ENCODE results near the gene CHRNA4.

CHRNA4 gene

DNA sequence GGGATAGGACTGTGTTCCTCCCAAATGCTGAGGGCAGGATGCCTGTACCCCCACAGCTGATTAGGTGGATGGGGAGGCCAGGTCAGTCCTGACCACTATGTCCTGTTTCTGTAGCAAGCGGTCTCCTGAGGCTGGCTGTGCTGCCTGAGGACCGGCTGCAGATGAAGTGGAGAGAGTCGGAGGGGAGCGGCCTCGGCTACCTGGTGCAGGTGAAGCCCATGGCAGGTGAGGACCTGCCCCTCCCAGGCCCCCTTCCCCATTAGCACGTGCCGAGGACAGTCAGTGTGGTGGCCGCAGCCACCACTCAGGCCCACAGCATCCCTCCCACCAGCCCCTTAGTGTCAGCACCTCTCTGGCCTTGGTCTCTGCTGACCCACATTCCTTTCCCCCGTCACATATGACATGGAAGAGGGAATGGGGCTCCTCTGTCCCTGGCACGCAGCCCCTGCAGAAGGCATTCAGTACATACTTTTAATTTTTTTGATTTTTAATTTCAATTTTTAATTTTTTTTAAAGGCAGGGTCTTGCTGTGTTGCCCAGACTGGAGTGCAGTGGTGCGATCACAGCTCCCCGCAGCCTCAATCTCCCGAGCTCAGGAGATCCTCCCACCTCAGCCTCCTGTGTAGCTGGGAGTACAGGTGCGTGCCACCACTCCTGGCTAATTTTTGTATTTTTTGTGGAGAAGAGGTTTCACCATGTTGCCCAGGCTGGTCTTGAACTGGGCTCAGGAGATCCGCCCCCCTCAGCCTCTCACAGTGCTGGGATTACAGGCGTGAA lies 63.2 kb downstream of the CHRNA4 start:
- no peak overlapping the region for H3K27ac ChIP-seq (ENCODE audit: low read depth, low read length)
- no peaks in the 10 kb centered on the region for H3K36me3 ChIP-seq (ENCODE audit: insufficient read depth, low read length)
- H3K4me1 ChIP-seq (ENCODE audit: control insufficient read depth, insufficient read depth, low read length, unreplicated experiment): no peaks in the 10 kb centered on the region
- H3K79me2 ChIP-seq (ENCODE audit: control insufficient read depth, insufficient read depth, low read length, unreplicated experiment): no peaks in the 10 kb centered on the region
- no peak overlapping the region for H2AFZ ChIP-seq (ENCODE audit: low read length, unreplicated experiment)
- H3K27me3 ChIP-seq (ENCODE audit: insufficient read depth, low read length): peaks cover 50% of the 10 kb centered on the region
- H3K4me3 ChIP-seq (ENCODE audit: low read depth, low read length): no peak overlapping the region

DNA sequence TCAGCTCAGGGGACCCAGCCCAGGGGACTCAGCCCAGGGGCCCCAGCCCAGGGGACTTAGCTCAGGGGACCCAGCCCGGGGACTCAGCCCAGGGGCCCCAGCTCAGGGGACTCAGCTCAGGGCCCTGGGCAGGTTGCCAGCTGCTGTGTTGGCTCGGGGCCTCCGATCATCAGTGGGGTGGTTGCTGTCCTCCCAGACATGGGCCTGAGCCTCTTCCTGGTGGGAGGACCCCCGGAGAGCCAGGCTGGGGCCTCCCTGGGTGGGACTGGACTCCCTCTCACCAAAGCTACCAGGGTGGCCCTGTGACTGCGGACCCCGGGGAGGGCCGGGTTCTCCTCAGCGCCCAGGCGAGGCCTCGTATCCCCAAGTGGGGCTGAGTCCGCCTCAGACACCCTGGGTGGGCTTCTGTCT lies 63.8 kb downstream of the CHRNA4 start:
- Histone ChIP-seq H3K27ac (ENCODE audit: low read depth, low read length) (no peak overlapping the region), H3K27me3 (ENCODE audit: insufficient read depth, low read length) (peaks cover 50% of the 10 kb centered on the region), H3K4me3 (ENCODE audit: low read depth, low read length) (no peak overlapping the region), H3K79me2 (ENCODE audit: control insufficient read depth, insufficient read depth, low read length, unreplicated experiment) (no peaks in the 10 kb centered on the region), H3K36me3 (ENCODE audit: insufficient read depth, low read length) (no peaks in the 10 kb centered on the region), H3K4me1 (ENCODE audit: control insufficient read depth, insufficient read depth, low read length, unreplicated experiment) (no peaks in the 10 kb centered on the region), H2AFZ (ENCODE audit: low read length, unreplicated experiment) (no peak overlapping the region)

DNA sequence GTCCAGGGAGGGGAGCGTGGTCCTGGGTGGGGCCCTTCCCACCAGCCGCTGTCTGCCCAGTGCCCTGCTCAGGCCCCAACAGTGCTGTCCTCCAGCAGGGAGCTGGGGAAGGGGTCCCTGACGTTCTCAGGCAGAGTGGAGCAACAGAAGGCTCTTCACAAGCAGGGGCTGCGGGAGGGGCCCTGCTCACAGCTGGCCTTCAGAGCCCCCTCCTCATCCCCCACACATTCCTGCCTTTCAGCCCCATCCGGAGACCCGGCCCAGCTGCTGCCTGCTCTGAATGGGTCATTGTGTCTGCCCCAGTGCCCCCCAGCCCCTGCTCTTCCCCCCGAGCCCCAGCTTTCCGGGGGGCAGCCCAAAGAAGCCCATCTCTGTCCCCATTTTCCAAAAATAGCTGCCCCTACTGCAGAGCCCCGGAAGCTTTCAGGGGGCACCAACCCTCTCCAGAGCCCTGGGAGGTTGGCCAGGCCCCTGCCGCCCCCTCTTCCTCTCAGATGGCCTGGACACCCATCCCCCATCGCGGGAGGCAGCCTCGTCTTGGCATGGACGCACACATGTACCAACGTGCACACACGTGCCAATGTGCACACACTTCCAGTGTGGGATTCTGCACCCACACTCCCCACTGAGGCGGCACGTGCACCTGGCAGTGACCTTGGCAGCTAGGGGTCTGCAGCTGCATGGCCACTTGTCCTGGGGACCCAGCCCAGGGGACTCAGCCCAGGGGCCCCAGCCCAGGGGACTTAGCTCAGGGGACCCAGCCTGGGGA lies 64.4 kb downstream of the CHRNA4 start:
- no peaks in the 10 kb centered on the region for H3K79me2 ChIP-seq (ENCODE audit: control insufficient read depth, insufficient read depth, low read length, unreplicated experiment)
- H3K36me3 ChIP-seq (ENCODE audit: insufficient read depth, low read length): no peaks in the 10 kb centered on the region
- no peak overlapping the region for H3K4me3 ChIP-seq (ENCODE audit: low read depth, low read length)
- H3K27me3 ChIP-seq (ENCODE audit: insufficient read depth, low read length): peaks cover 50% of the 10 kb centered on the region
- no peaks in the 10 kb centered on the region for H3K4me1 ChIP-seq (ENCODE audit: control insufficient read depth, insufficient read depth, low read length, unreplicated experiment)
- H2AFZ ChIP-seq (ENCODE audit: low read length, unreplicated experiment): no peak overlapping the region
- no peak overlapping the region for H3K27ac ChIP-seq (ENCODE audit: low read depth, low read length)

DNA sequence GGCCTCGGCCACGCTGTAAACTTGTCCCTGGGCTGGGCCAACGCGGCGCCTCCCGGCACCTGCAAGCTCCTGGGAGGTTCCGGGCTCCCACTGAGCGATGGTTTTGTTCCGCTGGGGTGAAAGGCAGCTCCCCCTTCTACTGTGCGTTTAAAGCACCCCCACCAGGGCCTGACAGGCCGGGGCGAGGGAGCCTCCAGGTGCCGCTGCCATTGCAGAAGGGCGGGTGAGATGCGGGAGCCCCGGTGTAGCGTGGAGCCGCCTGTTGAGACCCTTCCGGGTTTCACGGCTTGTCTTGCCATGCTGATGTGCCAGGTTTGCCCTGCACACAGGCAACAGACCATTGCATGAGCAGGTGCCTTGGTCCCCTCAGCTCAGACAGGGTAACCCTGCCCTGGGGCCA lies 65.3 kb downstream of the CHRNA4 start:
- Histone ChIP-seq H3K27me3 (ENCODE audit: insufficient read depth, low read length) (peaks cover 46% of the 10 kb centered on the region), H3K4me1 (ENCODE audit: control insufficient read depth, insufficient read depth, low read length, unreplicated experiment) (no peaks in the 10 kb centered on the region), H3K27ac (ENCODE audit: low read depth, low read length) (no peak overlapping the region), H3K79me2 (ENCODE audit: control insufficient read depth, insufficient read depth, low read length, unreplicated experiment) (no peaks in the 10 kb centered on the region), H2AFZ (ENCODE audit: low read length, unreplicated experiment) (no peak overlapping the region), H3K4me3 (ENCODE audit: low read depth, low read length) (no peak overlapping the region), H3K36me3 (ENCODE audit: insufficient read depth, low read length) (no peaks in the 10 kb centered on the region)

DNA sequence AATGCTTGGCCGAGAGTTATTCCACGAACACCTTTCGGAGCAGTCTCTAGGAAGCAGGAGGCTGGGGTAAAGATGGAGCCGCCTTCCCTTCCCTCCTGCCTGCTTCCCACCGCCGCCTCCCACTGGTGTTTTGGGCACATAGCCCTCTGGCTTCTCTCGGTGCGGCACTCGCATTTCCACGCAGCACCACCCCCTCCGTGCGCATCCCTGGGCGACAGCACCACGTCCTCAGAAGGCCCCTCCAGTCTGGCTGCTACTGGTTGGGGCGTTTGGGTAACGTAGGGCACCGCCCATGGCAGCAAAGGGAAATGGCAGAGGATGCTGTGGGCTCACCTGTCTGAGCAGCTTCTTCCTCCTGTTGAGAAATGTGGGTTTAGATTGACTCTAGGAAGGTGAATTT lies 65.7 kb downstream of the CHRNA4 start:
- Histone ChIP-seq H3K4me1 (ENCODE audit: control insufficient read depth, insufficient read depth, low read length, unreplicated experiment) (no peaks in the 10 kb centered on the region), H3K36me3 (ENCODE audit: insufficient read depth, low read length) (no peaks in the 10 kb centered on the region), H3K4me3 (ENCODE audit: low read depth, low read length) (no peak overlapping the region), H2AFZ (ENCODE audit: low read length, unreplicated experiment) (no peak overlapping the region), H3K27me3 (ENCODE audit: insufficient read depth, low read length) (peaks cover 46% of the 10 kb centered on the region), H3K79me2 (ENCODE audit: control insufficient read depth, insufficient read depth, low read length, unreplicated experiment) (no peaks in the 10 kb centered on the region), H3K27ac (ENCODE audit: low read depth, low read length) (no peak overlapping the region)

DNA sequence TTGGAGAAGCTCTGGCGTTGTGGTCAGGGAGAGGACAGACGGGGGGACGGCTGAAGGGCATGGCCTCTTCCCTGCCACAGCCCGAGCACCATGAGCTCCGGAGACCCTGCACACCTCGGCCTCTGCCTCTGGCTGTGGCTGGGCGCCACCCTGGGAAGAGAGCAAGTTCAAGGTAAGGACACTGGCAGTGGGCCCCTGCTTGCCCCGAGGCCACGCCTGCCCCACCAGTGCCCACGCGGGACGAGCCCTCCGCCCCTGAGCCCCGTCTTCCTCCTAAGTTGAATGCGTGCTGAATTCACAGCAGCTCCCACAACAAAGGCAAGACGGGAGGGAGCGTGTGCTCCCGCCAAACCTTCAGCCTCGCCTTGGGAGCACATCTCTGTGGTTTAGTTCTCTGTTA lies 66.1 kb downstream of the CHRNA4 start:
- Histone ChIP-seq H3K36me3 (ENCODE audit: insufficient read depth, low read length) (no peaks in the 10 kb centered on the region), H3K4me3 (ENCODE audit: low read depth, low read length) (no peak overlapping the region), H3K27ac (ENCODE audit: low read depth, low read length) (no peak overlapping the region), H3K27me3 (ENCODE audit: insufficient read depth, low read length) (peaks cover 46% of the 10 kb centered on the region), H3K79me2 (ENCODE audit: control insufficient read depth, insufficient read depth, low read length, unreplicated experiment) (no peaks in the 10 kb centered on the region), H2AFZ (ENCODE audit: low read length, unreplicated experiment) (no peak overlapping the region), H3K4me1 (ENCODE audit: control insufficient read depth, insufficient read depth, low read length, unreplicated experiment) (no peaks in the 10 kb centered on the region)

DNA sequence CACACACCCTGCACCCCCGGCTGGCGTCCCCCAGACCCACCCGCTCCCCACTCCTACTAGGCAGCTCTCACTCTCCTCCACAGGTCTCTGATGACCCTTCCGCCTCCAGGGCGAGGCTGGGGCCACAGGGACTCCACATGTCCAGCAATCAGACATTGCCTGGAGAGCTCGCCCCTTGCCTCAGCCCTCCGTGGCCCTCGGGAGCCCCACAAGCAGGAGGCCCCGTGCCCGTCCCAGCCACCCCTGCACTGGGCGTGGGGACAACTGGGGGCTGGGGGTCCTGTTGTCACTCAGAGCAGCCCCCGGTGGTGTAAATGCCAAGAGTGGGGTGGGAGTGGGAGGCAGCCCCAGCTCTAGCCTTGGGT lies 66.6 kb downstream of the CHRNA4 start:
- Histone ChIP-seq H3K4me3 (ENCODE audit: low read depth, low read length) (no peak overlapping the region), H3K36me3 (ENCODE audit: insufficient read depth, low read length) (no peaks in the 10 kb centered on the region), H2AFZ (ENCODE audit: low read length, unreplicated experiment) (no peak overlapping the region), H3K79me2 (ENCODE audit: control insufficient read depth, insufficient read depth, low read length, unreplicated experiment) (no peaks in the 10 kb centered on the region), H3K4me1 (ENCODE audit: control insufficient read depth, insufficient read depth, low read length, unreplicated experiment) (no peaks in the 10 kb centered on the region), H3K27ac (ENCODE audit: low read depth, low read length) (no peak overlapping the region), H3K27me3 (ENCODE audit: insufficient read depth, low read length) (peaks cover 46% of the 10 kb centered on the region)

DNA sequence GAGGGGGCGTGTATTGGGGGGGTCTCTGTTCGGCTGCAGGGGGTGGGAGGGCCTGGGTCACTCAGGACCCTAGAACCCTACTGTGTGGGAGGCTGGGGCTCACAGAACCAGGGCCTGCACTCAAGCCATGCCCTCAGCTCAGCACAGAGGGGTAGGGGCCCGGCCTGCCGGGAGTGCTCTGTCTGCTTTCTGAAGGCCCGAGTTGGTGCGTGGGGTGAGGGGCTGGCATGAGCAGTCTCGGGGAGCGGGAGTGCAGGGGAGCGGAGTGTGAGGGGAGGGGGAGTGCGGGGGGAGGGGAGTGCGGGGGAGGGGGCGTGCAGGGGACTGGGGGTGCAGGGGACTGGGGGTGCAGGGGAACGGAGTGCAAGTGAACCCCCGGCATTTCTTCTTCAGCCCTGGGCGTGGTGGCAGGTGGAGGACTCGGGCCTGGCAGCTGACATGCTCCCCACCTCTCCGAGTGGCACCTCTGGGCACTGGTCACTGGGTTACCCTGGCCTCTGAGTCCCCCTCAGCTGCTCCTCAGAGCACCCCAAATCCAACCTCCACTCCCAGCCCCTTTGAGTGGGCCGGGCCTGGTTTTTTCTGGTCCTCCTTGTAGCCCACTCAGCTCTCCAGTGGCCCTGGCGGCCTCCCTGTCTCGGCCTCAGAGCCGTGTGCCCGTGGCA lies 67.1 kb downstream of the CHRNA4 start:
- H3K79me2 ChIP-seq (ENCODE audit: control insufficient read depth, insufficient read depth, low read length, unreplicated experiment): no peaks in the 10 kb centered on the region
- no peak overlapping the region for H3K27ac ChIP-seq (ENCODE audit: low read depth, low read length)
- no peaks in the 10 kb centered on the region for H3K36me3 ChIP-seq (ENCODE audit: insufficient read depth, low read length)
- H3K4me3 ChIP-seq (ENCODE audit: low read depth, low read length): no peak overlapping the region
- no peak overlapping the region for H2AFZ ChIP-seq (ENCODE audit: low read length, unreplicated experiment)
- peaks cover 41% of the 10 kb centered on the region for H3K27me3 ChIP-seq (ENCODE audit: insufficient read depth, low read length)
- H3K4me1 ChIP-seq (ENCODE audit: control insufficient read depth, insufficient read depth, low read length, unreplicated experiment): no peaks in the 10 kb centered on the region

DNA sequence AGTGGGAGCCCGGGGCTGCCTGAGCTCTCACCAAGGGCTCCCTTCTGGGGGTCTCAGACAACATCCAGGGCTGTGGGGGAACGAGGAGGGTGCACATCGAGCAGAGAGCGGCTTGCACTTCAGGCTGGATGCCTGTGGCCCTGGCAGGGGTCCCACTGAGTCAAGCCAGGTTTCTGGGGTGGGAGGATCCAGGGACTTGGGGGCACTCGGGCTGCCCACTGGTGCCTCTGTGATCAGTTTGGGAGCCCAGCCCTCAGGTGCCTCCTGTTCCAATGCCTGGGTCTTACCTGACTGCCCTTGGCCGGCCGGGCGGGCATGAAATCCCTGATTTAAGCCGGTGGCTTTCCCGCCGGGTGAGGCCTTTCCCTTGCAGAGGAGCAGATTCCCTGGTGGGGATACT lies 67.7 kb downstream of the CHRNA4 start:
- Histone ChIP-seq H3K36me3 (ENCODE audit: insufficient read depth, low read length) (no peaks in the 10 kb centered on the region), H3K79me2 (ENCODE audit: control insufficient read depth, insufficient read depth, low read length, unreplicated experiment) (no peaks in the 10 kb centered on the region), H2AFZ (ENCODE audit: low read length, unreplicated experiment) (no peak overlapping the region), H3K4me1 (ENCODE audit: control insufficient read depth, insufficient read depth, low read length, unreplicated experiment) (no peaks in the 10 kb centered on the region), H3K4me3 (ENCODE audit: low read depth, low read length) (no peak overlapping the region), H3K27ac (ENCODE audit: low read depth, low read length) (no peak overlapping the region), H3K27me3 (ENCODE audit: insufficient read depth, low read length) (peaks cover 35% of the 10 kb centered on the region)
